DMS114 treated with DMSO at 0.1 percent for 48 hours (cell line): ENCODE results near the gene SFMBT1.
"Not testable (repeated sequence)": the region's sequence is repeated elsewhere in the genome, so short reads cannot be mapped to it uniquely, and the experiment has no call there.

Experiments used
- DNase-seq: peaks from one replicate; lab custom pipeline; 2025; ENCODE audit not compliant: unreplicated experiment; lab: John Stamatoyannopoulos, UW

SFMBT1 gene

GRCh38 chr3:53074366-53074696 is 28.5 kb upstream of the SFMBT1 start:
- no peak for DNase-seq

GRCh38 chr3:53073553-53074365 is 27.9 kb upstream of the SFMBT1 start:
- no peak for DNase-seq

- DNase-seq: peak; percentile 56
Measured at GRCh38 chr3:53072653-53073552, 27.0 kb upstream of the SFMBT1 start.

GRCh38 chr3:53071882-53072431 is 26.1 kb upstream of the SFMBT1 start:
- DNase-seq: no peak

GRCh38 chr3:53069422-53070068 is 23.7 kb upstream of the SFMBT1 start:
- DNase-seq: peak; percentile 25

GRCh38 chr3:53068176-53068575 is 22.3 kb upstream of the SFMBT1 start:
- no peak for DNase-seq

GRCh38 chr3:53067567-53067966 is 21.7 kb upstream of the SFMBT1 start:
- DNase-seq: no peak

GRCh38 chr3:53065841-53066480 is 20.1 kb upstream of the SFMBT1 start:
- DNase-seq: no peak

GRCh38 chr3:53062905-53063304 is 17.0 kb upstream of the SFMBT1 start:
- DNase-seq: no peak

GRCh38 chr3:53056442-53056841 is 10.6 kb upstream of the SFMBT1 start:
- DNase-seq: peak; percentile 35

GRCh38 chr3:53054233-53054632 is 8.4 kb upstream of the SFMBT1 start:
- DNase-seq: not testable (repeated sequence)

GRCh38 chr3:53051929-53052328 is 6.1 kb upstream of the SFMBT1 start:
- no peak for DNase-seq

GRCh38 chr3:53049987-53050386 is 4.1 kb upstream of the SFMBT1 start:
- no peak for DNase-seq

- peak; percentile 33 for DNase-seq
Measured at GRCh38 chr3:53046171-53047170, 598 bp upstream of the SFMBT1 start.

GRCh38 chr3:53044711-53045517 is 959 bp downstream of the SFMBT1 start:
- peak; percentile 30 for DNase-seq

- DNase-seq: no peak
Measured at GRCh38 chr3:53044371-53044710, 1.5 kb downstream of the SFMBT1 start.

GRCh38 chr3:53043738-53044137 is 2.1 kb downstream of the SFMBT1 start:
- no peak for DNase-seq

GRCh38 chr3:53042651-53043050 is 3.2 kb downstream of the SFMBT1 start:
- DNase-seq: no peak

GRCh38 chr3:53040351-53040820 is 5.5 kb downstream of the SFMBT1 start:
- no peak for DNase-seq
